C4-2B (cell line): ENCODE results near the gene BNC2.

ENCODE experiments used
- CTCF ChIP-seq: fragments of 450-650 bp; conservative IDR thresholded peaks from 2 replicates; pipeline ENCODE4 v1.5.1; 2017; ENCODE audit warnings: mild to moderate bottlenecking
- ZFX ChIP-seq: fragments of 450-650 bp; IDR thresholded peaks from 2 replicates; pipeline ENCODE4 v1.6.1; 2017

GRCh38 chr9:16484744-16485143 lies 385.7 kb downstream of the BNC2 start:
- no peak for TF ChIP-seq CTCF
- no peak for TF ChIP-seq ZFX
